ENCODE results near the gene RBM4B. TPM values are rescaled to one million over a fixed set of nuclear protein-coding genes. Genes with fewer than 3 reads are reported as not detected.

The RBM4B gene
- total RNA-seq, 2 donors from 2014 or later: 12.5 to 18.4 TPM

DNA sequence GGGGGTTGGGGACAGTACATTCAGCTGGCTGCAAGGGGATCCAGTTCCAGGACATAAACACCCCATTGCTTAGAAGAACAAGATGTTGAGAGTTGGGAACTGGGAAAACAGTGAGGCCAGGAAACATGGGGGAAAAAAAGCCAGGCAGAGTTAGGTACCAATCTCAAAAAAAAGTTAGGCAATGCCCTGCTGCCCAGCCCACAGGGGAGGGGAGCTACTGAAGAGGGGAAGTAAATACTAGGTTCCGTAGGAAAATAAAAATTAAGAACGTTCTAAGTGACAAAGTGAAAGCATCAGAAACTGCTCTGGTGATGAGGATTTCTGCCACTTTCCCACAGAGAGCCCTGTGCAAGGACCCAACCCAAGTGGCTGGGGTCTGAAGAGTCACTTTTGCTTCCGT, 39.3 kb upstream of the RBM4B start:
- H3K4me3 Mint-ChIP-seq: no peak overlapping the region
- ATAC-seq (replicated peaks in 1 of 2) (no peak), DNase-seq (no peak)
- H3K36me3 Mint-ChIP-seq (ENCODE audit: insufficient read depth in 2 of 2): no peaks in the 10 kb centered on the region
- peaks cover 23% of the 10 kb centered on the region for H3K27me3 Mint-ChIP-seq (ENCODE audit: low read depth)
- H3K27ac Mint-ChIP-seq: no peak overlapping the region
- H3K4me1 Mint-ChIP-seq (ENCODE audit: low read depth): peaks cover 9% of the 10 kb centered on the region
- H3K9me3 Mint-ChIP-seq: no peaks in the 10 kb centered on the region

DNA sequence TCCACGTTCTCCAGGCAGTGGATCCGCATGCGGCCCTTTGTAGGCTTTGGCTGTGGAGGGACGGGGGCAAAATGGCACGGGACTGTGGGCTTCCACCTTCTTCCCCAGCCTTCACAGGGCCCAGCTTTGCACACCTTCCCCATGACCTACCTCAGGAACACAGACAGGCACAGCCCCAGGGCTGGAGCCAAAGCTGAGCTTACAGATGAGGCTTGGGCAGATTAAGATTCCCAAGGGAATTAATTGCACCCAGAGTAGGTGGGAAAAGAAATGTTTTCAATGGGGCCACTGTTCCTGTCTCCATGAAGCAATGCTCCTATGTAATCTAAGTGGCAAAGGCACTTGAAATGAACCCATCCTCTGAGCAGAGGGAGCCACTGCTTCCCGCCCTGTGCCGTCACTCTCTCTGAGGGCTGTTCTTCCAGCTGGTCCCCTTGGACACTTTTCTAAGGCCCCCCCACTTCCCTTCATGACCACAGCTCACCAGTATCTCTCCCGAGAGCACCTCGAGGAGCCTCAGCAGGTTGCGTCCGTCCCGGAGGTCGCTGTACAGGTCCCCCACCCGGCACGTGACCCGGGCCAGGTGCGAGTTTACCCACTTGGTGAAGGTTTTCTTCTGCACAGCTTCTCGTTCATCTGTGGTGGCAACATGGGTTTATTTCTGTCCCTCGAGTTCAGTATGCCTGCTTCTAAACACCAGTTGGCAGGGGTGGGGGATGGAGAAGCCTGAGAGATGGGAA, 37.8 kb upstream of the RBM4B start:
- Mint-ChIP-seq H3K9me3 (no peaks in the 10 kb centered on the region), H3K36me3 (ENCODE audit: insufficient read depth in 2 of 2) (no peaks in the 10 kb centered on the region), H3K27me3 (ENCODE audit: low read depth) (peaks cover 21% of the 10 kb centered on the region), H3K4me3 (no peak overlapping the region), H3K4me1 (ENCODE audit: low read depth) (peaks cover 6% of the 10 kb centered on the region), H3K27ac (no peak overlapping the region)
- DNase-seq (no peak), ATAC-seq (replicated peaks in 1 of 2) (no peak)

DNA sequence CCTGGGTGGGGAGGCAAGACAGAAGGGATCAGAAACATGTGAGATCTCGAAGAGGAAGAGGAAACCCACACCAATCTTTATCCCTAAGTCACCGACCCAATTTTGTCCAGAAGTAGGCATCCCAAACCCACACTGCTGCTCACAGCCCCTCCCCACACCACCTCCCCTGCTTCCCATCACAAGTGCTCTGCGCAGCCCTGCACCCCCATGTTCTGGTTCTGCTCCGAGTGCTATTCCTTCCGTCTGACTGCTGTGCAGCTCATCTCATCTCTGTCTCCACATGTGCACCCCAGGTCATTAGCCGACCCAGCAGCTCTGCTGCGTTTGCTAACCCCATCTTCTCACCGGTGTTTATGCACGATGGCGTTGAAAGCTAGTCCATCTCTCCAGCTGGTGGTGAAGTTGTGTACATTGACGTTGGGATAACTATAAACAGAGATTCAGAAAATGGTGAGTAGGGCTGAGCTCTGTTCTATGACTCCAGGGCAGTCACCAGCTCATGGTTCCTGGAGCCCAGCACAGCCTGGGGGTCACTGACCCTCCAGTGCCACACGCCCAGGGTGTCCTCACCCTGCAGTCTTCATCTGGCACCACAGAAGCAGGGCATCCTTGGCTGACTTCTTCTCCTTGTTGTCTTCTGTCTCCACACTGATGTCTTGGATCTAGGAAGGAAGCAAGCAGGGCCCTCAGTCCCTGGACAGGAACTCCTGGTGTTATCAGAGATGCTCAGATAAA, 36.2 kb upstream of the RBM4B start:
- DNase-seq (no peak), ATAC-seq (replicated peaks in 1 of 2) (no peak)
- H3K36me3 Mint-ChIP-seq (ENCODE audit: insufficient read depth in 2 of 2): no peaks in the 10 kb centered on the region
- no peak overlapping the region for H3K27ac Mint-ChIP-seq
- H3K27me3 Mint-ChIP-seq (ENCODE audit: low read depth): peaks cover 16% of the 10 kb centered on the region
- H3K9me3 Mint-ChIP-seq: no peaks in the 10 kb centered on the region
- no peaks in the 10 kb centered on the region for H3K4me1 Mint-ChIP-seq (ENCODE audit: low read depth)
- H3K4me3 Mint-ChIP-seq: no peak overlapping the region

DNA sequence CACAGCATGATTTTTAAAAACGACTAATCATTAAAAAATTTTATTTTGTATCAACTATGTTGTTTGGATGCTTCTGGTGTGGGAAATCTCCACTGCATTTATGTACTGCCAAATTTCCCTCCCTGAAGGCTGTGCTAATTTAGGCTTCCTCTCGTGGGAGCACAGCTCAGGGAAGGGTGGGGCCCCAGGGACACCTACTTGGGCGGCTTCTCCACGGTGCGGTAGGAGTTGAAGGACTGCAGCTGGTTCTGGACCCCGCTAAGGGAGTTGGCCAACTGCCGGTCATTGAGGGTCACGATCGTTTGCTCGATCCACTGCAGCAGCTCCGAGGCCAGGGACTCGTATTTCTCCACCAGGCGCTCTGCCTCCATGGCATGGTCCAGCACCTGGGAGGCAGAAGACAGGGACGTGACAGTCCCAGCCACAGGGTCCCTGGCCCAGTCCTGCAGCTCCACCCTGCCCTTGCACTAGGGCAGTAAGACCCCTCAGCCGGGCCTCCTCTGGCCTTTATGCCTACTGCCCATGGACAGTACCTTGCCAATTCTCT, 32.8 kb upstream of the RBM4B start:
- DNase-seq: no peak
- H3K4me3 Mint-ChIP-seq: no peak overlapping the region
- H3K36me3 Mint-ChIP-seq (ENCODE audit: insufficient read depth in 2 of 2): no peaks in the 10 kb centered on the region
- H3K27ac Mint-ChIP-seq: no peak overlapping the region
- H3K4me1 Mint-ChIP-seq (ENCODE audit: low read depth): no peaks in the 10 kb centered on the region
- ATAC-seq (replicated peaks in 1 of 2): no peak
- peaks cover 16% of the 10 kb centered on the region for H3K27me3 Mint-ChIP-seq (ENCODE audit: low read depth)
- H3K9me3 Mint-ChIP-seq: no peaks in the 10 kb centered on the region

DNA sequence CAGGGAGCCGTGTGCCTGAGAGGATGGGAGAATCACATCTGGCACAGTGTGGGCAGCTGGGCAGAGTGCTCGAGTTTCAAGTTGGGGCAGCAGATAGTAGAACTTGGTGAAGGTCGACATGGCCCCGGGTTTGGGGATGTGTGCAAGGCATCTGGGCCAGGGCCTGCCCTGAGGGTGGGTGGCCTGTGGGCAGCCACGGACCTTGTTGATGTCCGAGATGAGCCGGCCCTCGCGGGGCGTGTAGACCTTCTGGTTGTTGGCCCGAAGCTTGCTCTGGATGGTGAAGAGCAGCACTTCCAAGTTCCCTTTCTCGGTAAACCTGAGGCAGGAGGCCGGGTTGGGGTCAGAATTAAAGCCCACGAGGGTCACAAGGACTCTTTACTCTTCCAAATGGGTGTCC, 31.0 kb upstream of the RBM4B start:
- no peaks in the 10 kb centered on the region for H3K36me3 Mint-ChIP-seq (ENCODE audit: insufficient read depth in 2 of 2)
- H3K4me3 Mint-ChIP-seq: no peak overlapping the region
- H3K9me3 Mint-ChIP-seq: no peaks in the 10 kb centered on the region
- H3K4me1 Mint-ChIP-seq (ENCODE audit: low read depth): no peaks in the 10 kb centered on the region
- ATAC-seq (replicated peaks in 1 of 2) (no peak), DNase-seq (no peak)
- H3K27ac Mint-ChIP-seq: no peak overlapping the region
- peaks cover 6% of the 10 kb centered on the region for H3K27me3 Mint-ChIP-seq (ENCODE audit: low read depth)

DNA sequence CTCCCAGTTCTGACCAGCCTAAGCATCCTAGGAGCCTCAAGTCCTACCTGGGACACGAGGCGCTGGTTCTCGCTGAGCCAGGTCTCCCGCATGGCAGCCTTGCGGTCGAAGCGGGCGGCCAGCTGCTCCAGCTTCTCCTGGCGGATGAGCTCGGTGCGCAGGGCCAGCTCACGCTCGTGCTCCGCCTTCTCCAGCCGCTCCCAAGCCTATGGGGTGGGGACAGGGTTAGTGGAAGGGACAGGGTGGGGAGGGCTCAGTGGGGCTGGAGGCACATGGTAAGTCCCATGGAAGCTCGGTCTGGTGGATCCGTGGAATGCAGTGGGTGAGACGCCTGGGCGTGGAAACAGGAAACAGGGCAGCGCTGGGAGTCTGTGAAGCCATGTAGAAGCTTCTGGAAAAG, 30.4 kb upstream of the RBM4B start:
- Mint-ChIP-seq H3K36me3 (ENCODE audit: insufficient read depth in 2 of 2) (no peaks in the 10 kb centered on the region), H3K4me1 (ENCODE audit: low read depth) (no peaks in the 10 kb centered on the region), H3K27ac (no peak overlapping the region), H3K27me3 (ENCODE audit: low read depth) (no peaks in the 10 kb centered on the region), H3K4me3 (no peak overlapping the region), H3K9me3 (no peaks in the 10 kb centered on the region)
- no peak for DNase-seq
- ATAC-seq (replicated peaks in 1 of 2): no peak

DNA sequence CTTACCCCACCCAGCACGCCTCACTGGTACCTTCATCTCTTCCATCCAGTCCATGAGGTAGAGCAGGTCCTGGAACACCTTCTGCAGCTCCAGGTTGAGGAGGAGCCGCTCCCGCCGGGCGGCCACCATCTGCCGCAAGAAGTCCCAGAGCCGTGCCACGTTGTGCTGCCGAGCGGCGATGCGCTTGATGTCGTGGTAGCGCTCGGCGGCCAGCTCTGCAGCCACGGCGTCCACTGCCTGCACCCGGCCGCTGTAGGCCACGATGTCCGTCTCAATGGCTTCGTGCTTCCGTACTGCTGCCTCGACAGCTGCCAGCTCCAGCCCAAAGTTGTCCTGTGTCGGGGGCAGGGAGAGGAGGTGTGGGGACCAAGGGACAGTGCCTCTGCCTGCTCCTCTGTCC, 29.8 kb upstream of the RBM4B start:
- DNase-seq (no peak), ATAC-seq (replicated peaks in 1 of 2) (no peak)
- Mint-ChIP-seq H3K27me3 (ENCODE audit: low read depth) (no peaks in the 10 kb centered on the region), H3K9me3 (no peaks in the 10 kb centered on the region), H3K36me3 (ENCODE audit: insufficient read depth in 2 of 2) (no peaks in the 10 kb centered on the region), H3K4me1 (ENCODE audit: low read depth) (no peaks in the 10 kb centered on the region), H3K4me3 (no peak overlapping the region), H3K27ac (no peak overlapping the region)

DNA sequence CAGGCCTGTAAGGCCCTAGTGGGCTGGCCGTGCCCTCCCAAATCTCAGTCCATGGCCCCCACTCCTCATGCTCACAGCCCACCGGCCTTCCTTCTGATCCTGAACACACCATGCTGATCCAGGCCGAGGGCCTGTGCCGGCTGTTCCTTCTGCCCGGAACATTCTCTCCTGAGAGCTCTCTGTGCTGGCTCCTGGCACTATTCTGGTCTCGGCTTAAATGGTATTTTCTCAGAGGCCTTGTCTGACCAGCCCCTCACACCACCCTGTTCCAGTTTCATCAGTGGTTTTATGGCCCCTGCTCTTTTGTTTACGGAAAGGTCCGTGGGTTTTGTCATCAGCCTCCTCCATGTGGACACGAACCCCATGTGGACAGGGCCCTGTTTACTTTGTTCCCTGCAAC, 29.3 kb upstream of the RBM4B start:
- H3K27me3 Mint-ChIP-seq (ENCODE audit: low read depth): no peaks in the 10 kb centered on the region
- no peak overlapping the region for H3K4me3 Mint-ChIP-seq
- H3K4me1 Mint-ChIP-seq (ENCODE audit: low read depth): no peaks in the 10 kb centered on the region

DNA sequence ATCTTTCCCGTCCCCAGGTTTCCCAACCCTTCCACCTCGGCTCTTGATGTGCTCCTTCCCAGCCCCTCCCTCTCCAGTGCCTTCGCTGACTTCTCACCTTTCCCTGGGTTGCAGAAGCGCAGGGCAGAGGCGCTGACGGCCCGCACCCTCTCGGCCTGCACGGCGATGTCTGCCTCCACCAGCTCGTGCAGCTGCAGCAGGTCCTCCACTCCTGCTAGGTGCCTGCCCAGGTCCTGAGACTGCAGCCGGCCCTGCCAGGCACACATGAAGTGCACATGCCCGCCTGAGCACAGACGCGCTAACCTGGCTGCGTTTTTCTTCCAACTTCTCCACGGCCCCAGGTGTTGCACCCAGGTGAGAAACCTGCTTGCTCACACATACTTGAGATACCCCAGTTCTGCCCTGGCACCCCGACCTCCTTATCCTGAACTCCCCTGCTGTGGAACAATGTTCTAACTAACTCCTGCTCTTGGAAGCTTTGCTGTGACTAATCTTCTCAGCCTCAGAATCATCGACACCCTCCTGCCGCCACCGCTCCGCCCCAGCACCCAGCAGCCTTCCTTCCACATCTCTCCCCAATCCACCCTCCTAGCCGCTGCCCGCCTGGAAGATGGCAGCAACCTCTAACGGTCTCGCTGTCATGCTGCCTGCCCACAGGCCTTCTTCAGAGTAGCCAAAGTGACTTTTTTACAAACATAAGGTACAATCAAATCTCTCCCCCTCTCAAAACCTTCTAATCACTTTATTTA, 28.1 kb upstream of the RBM4B start:
- Mint-ChIP-seq H3K4me3 (no peak overlapping the region), H3K4me1 (ENCODE audit: low read depth) (no peaks in the 10 kb centered on the region), H3K36me3 (ENCODE audit: insufficient read depth in 2 of 2) (no peaks in the 10 kb centered on the region), H3K9me3 (no peaks in the 10 kb centered on the region), H3K27ac (no peak overlapping the region), H3K27me3 (ENCODE audit: low read depth) (no peaks in the 10 kb centered on the region)
- ATAC-seq (replicated peaks in 1 of 2) (no peak), DNase-seq (no peak)

More for the DNA sequence above, 29.3 kb upstream of the RBM4B start:
- no peak for ATAC-seq (replicated peaks in 1 of 2)
- no peak for DNase-seq
- no peaks in the 10 kb centered on the region for H3K36me3 Mint-ChIP-seq (ENCODE audit: insufficient read depth in 2 of 2)
- no peaks in the 10 kb centered on the region for H3K9me3 Mint-ChIP-seq
- H3K27ac Mint-ChIP-seq: no peak overlapping the region

DNA sequence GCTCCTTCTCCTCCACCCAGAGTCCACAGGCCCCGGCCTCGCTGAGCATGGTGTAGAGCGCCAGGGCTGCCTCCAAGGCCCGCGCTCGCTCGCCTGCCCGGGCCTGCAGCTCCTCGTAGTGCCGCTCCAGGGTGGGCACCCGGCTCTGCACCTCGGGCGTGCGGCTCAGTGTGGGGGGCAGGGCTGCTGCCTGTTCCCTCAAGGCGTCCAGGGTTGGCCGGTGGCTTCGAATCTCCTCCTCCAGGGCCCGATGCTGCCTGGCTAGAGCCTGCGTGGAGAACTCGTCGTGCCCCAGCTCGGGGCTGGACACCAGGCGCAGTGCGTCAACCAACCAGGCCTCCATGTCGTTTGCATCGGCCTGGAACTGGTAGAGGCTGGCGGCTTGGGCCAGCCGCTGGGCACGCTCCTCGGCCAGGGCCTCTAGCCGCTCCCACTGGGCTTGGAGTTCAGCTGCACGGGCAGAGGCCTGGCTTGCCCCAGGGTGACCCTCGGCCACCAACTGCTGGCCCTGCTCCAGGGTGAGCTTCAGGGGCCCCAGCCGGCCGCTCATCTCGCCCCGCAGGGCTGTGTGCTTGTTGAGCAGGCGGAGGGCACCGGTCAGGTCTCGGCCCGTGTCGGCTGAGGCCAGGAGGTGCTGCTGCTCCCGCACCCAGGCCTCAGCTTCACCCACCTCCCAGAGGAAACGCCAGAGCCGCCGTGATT, 27.1 kb upstream of the RBM4B start:
- Mint-ChIP-seq H3K4me1 (ENCODE audit: low read depth) (no peaks in the 10 kb centered on the region), H3K9me3 (no peaks in the 10 kb centered on the region), H3K27ac (no peak overlapping the region)

DNA sequence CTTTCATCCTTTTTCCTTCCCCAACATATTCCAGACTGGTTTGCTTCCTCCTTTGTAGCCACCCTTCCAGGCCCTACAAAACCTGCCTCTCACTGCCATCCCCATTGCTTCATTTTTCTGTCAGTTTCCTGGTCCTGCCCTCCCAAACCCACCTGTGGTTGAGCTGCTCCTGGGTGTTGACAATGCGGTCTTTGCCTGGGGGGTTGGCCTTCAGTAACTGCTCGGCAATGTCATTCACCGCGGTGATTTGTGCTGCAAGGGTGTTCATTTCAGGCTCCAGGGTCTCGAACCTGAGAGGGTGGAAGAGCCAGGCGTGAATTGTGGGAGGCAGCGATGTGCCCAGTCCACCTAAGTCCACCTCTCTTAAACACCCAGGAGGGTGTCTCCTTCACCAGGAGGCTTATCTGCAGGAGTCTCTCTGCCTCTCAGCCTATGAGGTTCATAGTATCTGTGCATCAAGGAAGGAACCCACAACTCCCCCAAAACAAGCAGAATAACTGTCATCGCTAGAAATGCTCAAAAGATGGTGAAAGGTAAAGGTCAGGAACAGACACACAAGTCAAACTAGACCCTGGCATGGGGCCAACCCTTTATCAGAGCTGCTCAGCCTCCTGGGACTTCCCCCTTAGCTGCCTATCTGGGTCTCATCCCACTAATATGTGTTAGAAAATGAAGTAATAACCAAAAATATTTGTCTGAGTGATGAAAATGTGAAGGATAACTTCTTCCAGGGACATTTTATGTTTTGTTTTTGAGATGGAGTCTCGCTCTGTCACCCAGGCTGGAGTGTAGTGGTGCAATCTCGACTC, 23.9 kb upstream of the RBM4B start:
- H3K36me3 Mint-ChIP-seq (ENCODE audit: insufficient read depth in 2 of 2): no peaks in the 10 kb centered on the region
- H3K27me3 Mint-ChIP-seq (ENCODE audit: low read depth): no peaks in the 10 kb centered on the region
- no peak overlapping the region for H3K4me3 Mint-ChIP-seq
- H3K9me3 Mint-ChIP-seq: no peaks in the 10 kb centered on the region
- no peak for ATAC-seq (replicated peaks in 1 of 2)
- H3K27ac Mint-ChIP-seq: no peak overlapping the region
- DNase-seq: no peak
- H3K4me1 Mint-ChIP-seq (ENCODE audit: low read depth): no peaks in the 10 kb centered on the region

More for the DNA sequence above, 27.1 kb upstream of the RBM4B start:
- no peak for DNase-seq
- Mint-ChIP-seq H3K27me3 (ENCODE audit: low read depth) (no peaks in the 10 kb centered on the region), H3K4me3 (no peak overlapping the region), H3K36me3 (ENCODE audit: insufficient read depth in 2 of 2) (no peaks in the 10 kb centered on the region)
- no peak for ATAC-seq (replicated peaks in 1 of 2)

DNA sequence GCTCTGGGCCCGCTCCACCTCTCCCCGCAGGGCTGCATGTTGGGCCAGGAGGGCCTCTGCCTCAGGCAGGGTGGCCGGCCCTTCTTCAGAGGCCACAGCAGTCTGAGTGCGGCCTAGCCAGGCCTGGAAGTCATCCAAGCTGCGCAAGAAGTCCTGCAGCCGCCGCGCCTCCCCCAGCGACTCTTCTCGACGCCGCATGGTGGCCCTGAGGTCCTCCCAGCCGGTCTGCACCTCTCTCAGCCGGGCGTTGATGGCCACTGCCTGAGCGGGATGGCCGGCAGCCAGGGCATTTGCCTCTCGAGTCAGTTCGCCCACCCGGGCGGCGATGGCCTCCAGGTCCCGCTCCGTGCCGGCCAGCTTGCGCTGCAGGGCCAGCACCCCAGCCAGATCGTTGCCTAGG, 23.1 kb upstream of the RBM4B start:
- Mint-ChIP-seq H3K4me3 (no peak overlapping the region), H3K27me3 (ENCODE audit: low read depth) (no peaks in the 10 kb centered on the region), H3K9me3 (no peaks in the 10 kb centered on the region), H3K4me1 (ENCODE audit: low read depth) (no peaks in the 10 kb centered on the region), H3K27ac (no peak overlapping the region), H3K36me3 (ENCODE audit: insufficient read depth in 2 of 2) (no peaks in the 10 kb centered on the region)
- no peak for DNase-seq
- ATAC-seq (replicated peaks in 1 of 2): no peak

Data from activated T-cell treated with anti-CD3 and anti-CD28 coated beads, Interleukin-2, amount 50 U/mL, for 72 hours (primary cell).